K562 (cell line): ENCODE measurements around the gene CSH1. TPM values are rescaled to one million over a fixed set of nuclear protein-coding genes. Genes with fewer than 3 reads are reported as not detected.

Source experiments
- CC2D1A ChIP-seq: fragments of 450-650 bp; IDR thresholded peaks from 2 replicates; pipeline ENCODE4 v1.6.1; 2017; ENCODE audit warnings: mild to moderate bottlenecking
- FOXA1 ChIP-seq: fragments of 450-650 bp; IDR thresholded peaks from 2 replicates; pipeline ENCODE4 v1.6.1; 2016; ENCODE audit warnings: mild to moderate bottlenecking, borderline replicate concordance
- PBX2 ChIP-seq, 2 experiments: IDR thresholded peaks in 1 of 2; conservative IDR thresholded peaks in 1 of 2; 2 replicates each; pipeline ENCODE4 v1.6.1; 2016; ENCODE audit warnings: low read depth in 2 of 2, mild to moderate bottlenecking in 1 of 2, missing compliant biosample characterization in 1 of 2, missing genetic modification characterization in 1 of 2, moderate library complexity in 1 of 2
- PCBP1 ChIP-seq: fragments of 200-400 bp; formaldehyde crosslinking; IDR thresholded peaks from 2 replicates; pipeline ENCODE4 v1.6.1; 2018; ENCODE audit warnings: mild to moderate bottlenecking, low read depth, low read length; ENCODE audit not compliant: poor library complexity, severe bottlenecking
- SIN3A ChIP-seq, 2 experiments: fragments of 150-350 bp in 1 of 2; IDR thresholded peaks; 2 replicates each; pipeline ENCODE4 v1.6.1; 2011 to 2016; ENCODE audit warnings: borderline replicate concordance in 2 of 2, low read depth in 2 of 2, low read length in 2 of 2, mild to moderate bottlenecking in 2 of 2, moderate library complexity in 2 of 2; ENCODE audit not compliant: control insufficient read depth in 1 of 2
- SMARCB1 ChIP-seq: IDR thresholded peaks from 2 replicates; pipeline ENCODE4 v1.6.1; 2011; ENCODE audit warnings: improper control_type of control experiment, low read depth; ENCODE audit not compliant: insufficient read length
- ZNF3 ChIP-seq: fragments of 250-450 bp; sonication (Bioruptor Pico); IDR thresholded peaks from 2 replicates; pipeline ENCODE4 v1.5.0; 2021; ENCODE audit warnings: mild to moderate bottlenecking, moderate library complexity
- ZNF407 ChIP-seq: fragments of 450-650 bp; IDR thresholded peaks from 2 replicates; pipeline ENCODE4 v1.6.1; 2016; ENCODE audit warnings: low read depth
- ZNF695 ChIP-seq: fragments of 450-650 bp; formaldehyde crosslinking; IDR thresholded peaks from 2 replicates; pipeline ENCODE4 v1.4.0; 2020; ENCODE audit warnings: mild to moderate bottlenecking, moderate library complexity
- ZNF778 ChIP-seq: fragments of 450-650 bp; formaldehyde crosslinking; IDR thresholded peaks from 2 replicates; pipeline ENCODE4 v1.4.0; 2020; ENCODE audit warnings: mild to moderate bottlenecking, moderate library complexity
- polyA plus RNA-seq, 8 experiments: library from polyadenylated mRNA; depleted of rRNA in 4 of 8; stranded (reverse) in 5 of 8; unstranded in 3 of 8; fragments of >200 nt; fragmentation: Nextera tagmentation in 2 of 8; fragmentation: Illumina TruSeq in 1 of 8; extraction: Ambion mirVana in 2 of 8; extraction: Trizol in 1 of 8; gene quantifications; 2 replicates each; pipeline versions ENCODE4 v1.2.1 to v1.2.3, GENCODE V29; 2011 to 2014; ENCODE audit warnings: inconsistent platforms in 1 of 8, missing spikeins in 1 of 8
- total RNA-seq, 7 experiments: library from RNA; depleted of rRNA in 6 of 7; stranded (reverse); fragments of >200 nt in 6 of 7; fragmentation: Illumina TruSeq in 2 of 7; extraction: Trizol in 2 of 7; gene quantifications; 2 replicates each; pipeline versions ENCODE4 v1.2.1 to v1.2.3, GENCODE V29; 2011 to 2021; ENCODE audit warnings: low replicate concordance in 1 of 7
- TF ChIP-seq, protein P1 (sequence below): fragments of 250-450 bp; sonication (Bioruptor Pico); IDR thresholded peaks from 2 replicates; pipeline ENCODE4 v1.5.0; 2021
- TF ChIP-seq, protein P2 (sequence below): sonication (generic); formaldehyde crosslinking; IDR thresholded peaks from 2 replicates; pipeline ENCODE4 v1.8.0; 2022; ENCODE audit warnings: mild to moderate bottlenecking, missing genetic modification reagents

The CSH1 gene
- total and polyA plus RNA-seq, 9 of the 15 experiments (the other 6 are each of a cell fraction or from before 2014, with no cell fraction given) = not detected

DNA sequence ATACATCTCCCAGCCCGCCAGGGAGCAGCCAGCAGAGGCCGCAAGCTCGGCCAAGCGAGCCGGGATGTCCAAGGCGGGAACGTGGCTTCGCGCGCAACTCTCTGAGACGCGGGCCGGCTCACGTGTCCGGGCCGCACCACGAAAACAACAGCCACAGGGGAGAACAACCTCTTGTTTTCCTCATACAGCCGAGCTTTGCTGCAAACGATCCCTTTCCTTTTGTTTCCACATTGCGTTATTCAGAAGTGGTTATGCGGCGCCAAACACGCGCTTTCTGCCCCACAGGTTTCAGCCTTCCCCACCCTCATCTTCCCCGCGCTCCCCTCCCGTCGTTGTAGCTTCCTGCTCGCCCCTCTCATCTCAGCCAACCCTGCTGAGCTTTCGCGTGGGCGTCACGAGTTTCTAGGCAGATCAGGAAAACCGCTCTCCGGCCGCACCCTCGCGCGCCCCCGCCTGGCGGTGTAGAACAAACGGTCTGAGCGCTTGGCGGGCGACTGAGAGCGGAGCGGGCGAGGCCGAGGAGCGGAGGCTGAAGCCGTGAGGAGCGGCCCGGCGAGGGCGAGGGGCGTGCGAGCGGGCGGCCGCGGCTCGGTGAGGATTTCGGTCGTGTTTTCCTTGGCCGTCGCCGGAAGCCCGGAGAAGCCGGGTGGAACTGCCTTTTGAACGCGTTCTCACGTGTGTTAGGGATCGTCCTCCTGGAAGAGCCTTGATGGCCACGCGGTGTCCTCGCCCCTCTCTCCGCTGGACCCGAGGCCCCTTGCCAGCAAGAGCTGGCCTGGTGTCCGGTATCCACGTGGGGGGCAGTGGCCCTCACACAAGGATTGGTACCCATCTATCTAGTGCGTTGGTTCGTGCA is 47.3 kb downstream of the CSH1 start (continued):
- no peak for TF ChIP-seq PBX2 (CRISPR knock-in tag; IDR thresholded peaks at IDR 0.05; ENCODE audit: low read depth)
- no peak for TF ChIP-seq PBX2 (tag; conservative IDR thresholded peaks at IDR 0.05; ENCODE audit: low read depth)
- TF ChIP-seq ZNF407 = no peak
- TF ChIP-seq, protein P1, sequence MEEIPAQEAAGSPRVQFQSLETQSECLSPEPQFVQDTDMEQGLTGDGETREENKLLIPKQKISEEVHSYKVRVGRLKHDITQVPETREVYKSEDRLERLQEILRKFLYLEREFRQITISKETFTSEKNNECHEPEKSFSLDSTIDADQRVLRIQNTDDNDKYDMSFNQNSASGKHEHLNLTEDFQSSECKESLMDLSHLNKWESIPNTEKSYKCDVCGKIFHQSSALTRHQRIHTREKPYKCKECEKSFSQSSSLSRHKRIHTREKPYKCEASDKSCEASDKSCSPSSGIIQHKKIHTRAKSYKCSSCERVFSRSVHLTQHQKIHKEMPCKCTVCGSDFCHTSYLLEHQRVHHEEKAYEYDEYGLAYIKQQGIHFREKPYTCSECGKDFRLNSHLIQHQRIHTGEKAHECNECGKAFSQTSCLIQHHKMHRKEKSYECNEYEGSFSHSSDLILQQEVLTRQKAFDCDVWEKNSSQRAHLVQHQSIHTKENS (CRISPR knock-in tag) = no peak
- TF ChIP-seq ZNF778 (CRISPR knock-in tag) = no peak
- TF ChIP-seq SMARCB1 = no peak
- TF ChIP-seq, protein P2, sequence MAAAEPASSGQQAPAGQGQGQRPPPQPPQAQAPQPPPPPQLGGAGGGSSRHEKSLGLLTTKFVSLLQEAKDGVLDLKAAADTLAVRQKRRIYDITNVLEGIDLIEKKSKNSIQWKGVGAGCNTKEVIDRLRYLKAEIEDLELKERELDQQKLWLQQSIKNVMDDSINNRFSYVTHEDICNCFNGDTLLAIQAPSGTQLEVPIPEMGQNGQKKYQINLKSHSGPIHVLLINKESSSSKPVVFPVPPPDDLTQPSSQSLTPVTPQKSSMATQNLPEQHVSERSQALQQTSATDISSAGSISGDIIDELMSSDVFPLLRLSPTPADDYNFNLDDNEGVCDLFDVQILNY (CRISPR knock-in tag) = peak; percentile 61
- peak; percentile 85 for TF ChIP-seq PCBP1
- TF ChIP-seq ZNF3 = no peak
- TF ChIP-seq CC2D1A = no peak; the same call in 1 of the 2 replicates
- TF ChIP-seq ZNF695 (CRISPR knock-in tag) = no peak
- TF ChIP-seq FOXA1 = no peak
- TF ChIP-seq SIN3A (IDR thresholded peaks at IDR 0.05; ENCODE audit: borderline replicate concordance in 2 of 2, control insufficient read depth in 1 of 2, low read depth in 2 of 2, low read length in 2 of 2) = no peak
